HepG2 (cell line): ENCODE data around the gene ZMIZ1. TPM values are rescaled to one million over a fixed set of nuclear protein-coding genes. Genes with fewer than 3 reads are reported as not detected.

Experiments
- ATAC-seq: fragments of 200-7000 bp; cut with Tn5 transposase; 3 replicates; pipeline ENCODE4 v1.9.1; 2020; ENCODE audit warnings: mild to moderate bottlenecking, moderate library complexity
- BruUV-seq: library from RNA; stranded (reverse); fragments of 400-500 nt; replicated peaks from 2 replicates; lab custom pipeline; 2021; lab: Mats Ljungman, UMichigan
- CTCF ChIA-PET: fragments of 300-600 bp; formaldehyde crosslinking; extraction: SDS; loops from one replicate; lab custom pipeline; 2021; ENCODE audit warnings: low total read pairs, inconsistent platforms, low intra/inter-chr PET ratio; lab: Yijun Ruan, JAX
- POLR2A ChIA-PET: fragments of 350-600 bp; sonication (Branson Sonifier 250); formaldehyde crosslinking; loops from one replicate; lab custom pipeline; 2020; ENCODE audit warnings: antibody characterized with exemption, inconsistent platforms; lab: Yijun Ruan, JAX
- DNase-seq: peaks from one replicate; pipeline ENCODE4 v3.0.0-alpha.2; 2015; ENCODE audit warnings: low spot score
- FAIRE-seq: peaks from 3 replicates; lab custom pipeline; 2011; peaks lifted over from hg19 to GRCh38; lab: Jason Lieb, UNC
- H2AFZ ChIP-seq: one replicate; pipeline ENCODE4 v1.6.1; 2011; ENCODE audit warnings: low read length, inconsistent platforms
- H3K27ac ChIP-seq: fragments of 300-600 bp; 3 replicates; pipeline ENCODE4 v1.8.0; 2011; ENCODE audit warnings: mixed run types, mild to moderate bottlenecking, mixed read lengths, low read length, inconsistent platforms; ENCODE audit not compliant: insufficient read depth; ENCODE audit errors: extremely low read length
- H3K27me3 ChIP-seq, 2 experiments: fragments of 200-600 bp in 1 of 2; 2 replicates in 1 of 2; 3 replicates in 1 of 2; pipeline versions ENCODE4 v1.6.0 to v1.8.0; 2011; ENCODE audit warnings: low read length in 2 of 2, mild to moderate bottlenecking in 2 of 2, moderate library complexity in 2 of 2, inconsistent platforms in 1 of 2; ENCODE audit not compliant: insufficient read depth in 2 of 2, control insufficient read depth in 1 of 2
- H3K36me3 ChIP-seq, 2 experiments: fragments of 200-600 bp in 1 of 2; replicated peaks in 1 of 2; 2 replicates in 1 of 2; 3 replicates in 1 of 2; pipeline versions ENCODE4 v1.5.1 to v1.8.0; 2011; ENCODE audit warnings: low read length in 2 of 2, inconsistent platforms in 1 of 2; ENCODE audit not compliant: insufficient read depth in 2 of 2, control insufficient read depth in 1 of 2
- H3K4me1 ChIP-seq: 2 replicates; pipeline ENCODE4 v1.5.1; 2012; ENCODE audit warnings: low read length, inconsistent platforms; ENCODE audit not compliant: insufficient read depth
- H3K4me2 ChIP-seq: 2 replicates; pipeline ENCODE4 v1.6.0; 2011; ENCODE audit warnings: low read depth, low read length, inconsistent platforms
- H3K4me3 ChIP-seq, 3 experiments: fragments of 200-600 bp in 1 of 3; sonication (generic), shearing (Covaris generic) in 1 of 3; replicated peaks in 1 of 3; 2 replicates each; pipeline ENCODE4 v1.5.1; 2011 to 2016; ENCODE audit warnings: low read length in 3 of 3, inconsistent platforms in 2 of 3, low read depth in 2 of 3, mild to moderate bottlenecking in 2 of 3, control low read depth in 1 of 3, mixed read lengths in 1 of 3; ENCODE audit not compliant: insufficient read depth in 1 of 3
- H3K79me2 ChIP-seq: one replicate; pipeline ENCODE4 v1.6.1; 2011; ENCODE audit warnings: low read length, inconsistent platforms; ENCODE audit not compliant: insufficient read depth
- H3K9ac ChIP-seq: 2 replicates; pipeline ENCODE4 v1.6.0; 2011; ENCODE audit warnings: mild to moderate bottlenecking, low read depth, low read length, inconsistent platforms; ENCODE audit not compliant: insufficient read depth
- H3K9me3 ChIP-seq: 2 replicates; pipeline ENCODE4 v1.5.1; 2012; ENCODE audit warnings: mild to moderate bottlenecking, low read length
- H4K20me1 ChIP-seq: 2 replicates; pipeline ENCODE4 v1.6.0; 2011; ENCODE audit warnings: inconsistent platforms, mild to moderate bottlenecking, low read length, moderate library complexity; ENCODE audit not compliant: insufficient read depth
- AGO2 ChIP-seq: fragments of 200-400 bp; formaldehyde crosslinking; optimal IDR thresholded peaks from 2 replicates; pipeline ENCODE3; 2017; ENCODE audit warnings: mild to moderate bottlenecking, low read depth, low read length, moderate library complexity
- ATF4 ChIP-seq, 2 experiments: fragments of 450-650 bp in 1 of 2; sonication (generic) in 1 of 2; formaldehyde crosslinking; IDR thresholded peaks; 2 replicates each; pipeline versions ENCODE4 v1.5.0 to v1.8.0; 2020 to 2022; ENCODE audit warnings: mild to moderate bottlenecking in 1 of 2, missing genetic modification reagents in 1 of 2
- CERS6 ChIP-seq: sonication (generic); formaldehyde crosslinking; IDR thresholded peaks from 2 replicates; pipeline ENCODE4 v1.5.0; 2020; ENCODE audit warnings: missing genetic modification reagents
- HMG20A ChIP-seq: IDR thresholded peaks from 2 replicates; pipeline ENCODE4 v1.6.1; 2016; ENCODE audit warnings: borderline replicate concordance
- KAT2B ChIP-seq: fragments of 150-350 bp; IDR thresholded peaks from 2 replicates; pipeline ENCODE4 v1.6.1; 2014; ENCODE audit warnings: low read depth, low read length, borderline replicate concordance
- MED1 ChIP-seq: sonication (generic); formaldehyde crosslinking; IDR thresholded peaks from 2 replicates; pipeline ENCODE4 v1.4.0; 2020; ENCODE audit warnings: missing genetic modification reagents
- PBX2 ChIP-seq: IDR thresholded peaks from 2 replicates; pipeline ENCODE4 v1.6.1; 2016; ENCODE audit warnings: control low read depth
- RNF219 ChIP-seq: sonication (generic); formaldehyde crosslinking; IDR thresholded peaks from 2 replicates; pipeline ENCODE4 v1.5.0; 2020; ENCODE audit warnings: mild to moderate bottlenecking, missing genetic modification reagents
- SNAI1 ChIP-seq: sonication (generic); formaldehyde crosslinking; IDR thresholded peaks from 2 replicates; pipeline ENCODE4 v1.5.0; 2020; ENCODE audit warnings: mild to moderate bottlenecking, missing genetic modification reagents, borderline replicate concordance
- ZFP41 ChIP-seq: sonication (generic); formaldehyde crosslinking; IDR thresholded peaks from 2 replicates; pipeline ENCODE4 v1.4.0; 2020; ENCODE audit warnings: mild to moderate bottlenecking, missing genetic modification reagents, borderline replicate concordance
- ZFP90 ChIP-seq: sonication (generic); formaldehyde crosslinking; IDR thresholded peaks from 2 replicates; pipeline ENCODE4 v1.8.0; 2022; ENCODE audit warnings: missing genetic modification reagents, mild to moderate bottlenecking, inconsistent platforms, borderline replicate concordance
- ZNF260 ChIP-seq: sonication (generic); formaldehyde crosslinking; IDR thresholded peaks from 2 replicates; pipeline ENCODE4 v1.4.0; 2020; ENCODE audit warnings: missing genetic modification reagents, low read depth, mild to moderate bottlenecking, borderline replicate concordance
- ZNF350 ChIP-seq: sonication (generic); formaldehyde crosslinking; IDR thresholded peaks from 2 replicates; pipeline ENCODE4 v1.4.0; 2020; ENCODE audit warnings: mild to moderate bottlenecking, low read depth, missing genetic modification reagents, borderline replicate concordance
- ZNF484 ChIP-seq: sonication (generic); formaldehyde crosslinking; IDR thresholded peaks from 2 replicates; pipeline ENCODE4 v1.5.1; 2020; ENCODE audit warnings: mild to moderate bottlenecking, low read depth, missing genetic modification reagents, borderline replicate concordance
- WGBS: methylation state at CpG from one replicate; pipeline ENCODE4 v1.1.6; 2017; ENCODE audit warnings: low lambda C conversion rate; 5-methylcytosine and 5-hydroxymethylcytosine counted together
- in situ Hi-C: cut with HindIII; loops from 2 replicates; pipeline ENCODE4 v1.10.0; 2017; ENCODE audit warnings: low pct_unique_long_range_greater_than_20kb; ENCODE audit not compliant: extremely low pct_ligation_motif_present
- intact Hi-C: fragments of 100-400 bp; cut with micrococcal nuclease; formaldehyde crosslinking; loops from one replicate; pipeline ENCODE4 v1.10.0; 2022; ENCODE audit not compliant: unreplicated experiment
- polyA plus RNA-seq, 8 experiments: library from polyadenylated mRNA; depleted of rRNA in 3 of 8; stranded (reverse) in 7 of 8; unstranded in 1 of 8; fragments of >200 nt; fragmentation: Illumina TruSeq in 4 of 8; extraction: Trizol in 4 of 8; gene quantifications; 2 replicates each; pipeline versions ENCODE4 v1.2.1 to v1.2.3, GENCODE V29; 2011 to 2016; ENCODE audit warnings: low read depth in 4 of 8, missing spikeins in 1 of 8, mixed read lengths in 1 of 8; ENCODE audit not compliant: insufficient read depth in 1 of 8
- total RNA-seq, 5 experiments: library from RNA; depleted of rRNA; stranded (reverse); fragments of >200 nt; fragmentation: Illumina TruSeq; extraction: Trizol; gene quantifications; 2 replicates each; pipeline ENCODE4 v1.2.3, GENCODE V29; 2016; ENCODE audit warnings: low read depth in 1 of 5

ZMIZ1 gene
- total and polyA plus RNA-seq, 2 of the 13 experiments (the other 11 are each of a cell fraction or from before 2014, with no cell fraction given): 5.3 to 10.2 TPM

- no peak for TF ChIP-seq ZFP41 (CRISPR knock-in tag)
Observed at GRCh38 chr10:79245539-79246208, 176.9 kb downstream of the ZMIZ1 start (continued).

- Histone ChIP-seq H3K4me2 (no peak overlapping the region), H4K20me1 (peaks cover 42% of the 10 kb centered on the region; the same call in 1 of the 2 replicates), H3K27ac (no peak overlapping the region), H2AFZ (no peak overlapping the region), H3K27me3 (no peaks in the 10 kb centered on the region), H3K4me1 (no peaks in the 10 kb centered on the region), H3K36me3 (peaks cover 10 to 41% of the 10 kb centered on the region in 2 experiments; a peak in 4 of 5 replicates), H3K79me2 (peaks cover 2% of the 10 kb centered on the region), H3K9ac (no peak overlapping the region), H3K9me3 (no peaks in the 10 kb centered on the region), H3K4me3 (no peak overlapping the region)
- ChIA-PET POLR2A (no interaction called here), CTCF (no interaction called here)
- FAIRE-seq: no peak
- ATAC-seq: no peak
- BruUV-seq: no TSS peak
- 96% methylated on average over 12 of the region's 14 CpGs for WGBS
- no peak for DNase-seq
- in situ Hi-C loops (no loop called here), intact Hi-C loops (no loop called here)
- no peak for TF ChIP-seq CERS6 (CRISPR knock-in tag)
- TF ChIP-seq ZFP90 (CRISPR knock-in tag): no peak
- TF ChIP-seq MED1 (CRISPR knock-in tag): no peak
- no peak for TF ChIP-seq ZNF260 (CRISPR knock-in tag)
- TF ChIP-seq RNF219: no peak
- TF ChIP-seq ZNF484 (CRISPR knock-in tag): no peak
- TF ChIP-seq ZNF350 (CRISPR knock-in tag): no peak
- TF ChIP-seq SNAI1: no peak
- no peak for TF ChIP-seq AGO2
- no peak for TF ChIP-seq KAT2B
- no peak for TF ChIP-seq HMG20A
- TF ChIP-seq PBX2 (CRISPR knock-in tag): no peak
- no peak for TF ChIP-seq ATF4 (CRISPR knock-in tag; IDR thresholded peaks at IDR 0.05)
Observed at GRCh38 chr10:79246209-79246581, 177.4 kb downstream of the ZMIZ1 start.
